GM20000 (cell line): ENCODE results near the gene C11orf65.
"Not testable (repeated sequence)": the region's sequence is repeated elsewhere in the genome, so short reads cannot be mapped to it uniquely, and the experiment has no call there.

Experiments used
- DNase-seq: peaks from one replicate; pipeline ENCODE4 v3.0.0; 2012; ENCODE audit warnings: low spot score
- CTCF ChIP-seq: IDR thresholded peaks from 2 replicates; pipeline ENCODE4 v1.5.1; 2012; ENCODE audit warnings: mild to moderate bottlenecking, control low read depth; ENCODE audit errors: extremely low read depth, missing control alignments

C11orf65 gene

GRCh38 chr11:108431997-108432396 lies 35.3 kb downstream of the C11orf65 start:
- DNase-seq = no peak
- no peak for TF ChIP-seq CTCF

GRCh38 chr11:108431370-108431769 lies 36.0 kb downstream of the C11orf65 start:
- no peak for DNase-seq
- no peak for TF ChIP-seq CTCF

- peak; percentile 6 for TF ChIP-seq CTCF
- not testable (repeated sequence) for DNase-seq
Measured at GRCh38 chr11:108417551-108417950, 49.8 kb downstream of the C11orf65 start.

- TF ChIP-seq CTCF = no peak
- no peak for DNase-seq
Measured at GRCh38 chr11:108414958-108415357, 52.4 kb downstream of the C11orf65 start.

- DNase-seq = no peak
- no peak for TF ChIP-seq CTCF
Measured at GRCh38 chr11:108405706-108406105, 61.6 kb downstream of the C11orf65 start.

- TF ChIP-seq CTCF = no peak
- no peak for DNase-seq
Measured at GRCh38 chr11:108403052-108403451, 64.3 kb downstream of the C11orf65 start.

- no peak for DNase-seq
- no peak for TF ChIP-seq CTCF
Measured at GRCh38 chr11:108402241-108402640, 65.1 kb downstream of the C11orf65 start.
